HepG2 (cell line): ENCODE results near the gene ZNF544. TPM values are rescaled to one million over a fixed set of nuclear protein-coding genes. Genes with fewer than 3 reads are reported as not detected.

Experiments used
- BORCS8-MEF2B ChIP-seq: sonication (generic); formaldehyde crosslinking; IDR thresholded peaks from 2 replicates; pipeline ENCODE4 v1.8.0; 2022; ENCODE audit warnings: mild to moderate bottlenecking, missing genetic modification reagents
- FOXA1 ChIP-seq, 2 experiments: fragments of 450-650 bp in 1 of 2; sonication (generic) in 1 of 2; formaldehyde crosslinking in 1 of 2; IDR thresholded peaks; 2 replicates each; pipeline versions ENCODE4 v1.4.0 to v1.6.1; 2016 to 2020; ENCODE audit warnings: missing genetic modification reagents in 1 of 2
- GTF2F1 ChIP-seq: fragments of 150-350 bp; IDR thresholded peaks from 2 replicates; pipeline ENCODE4 v1.6.1; 2014; ENCODE audit warnings: low read length
- GTF3A ChIP-seq: sonication (generic); formaldehyde crosslinking; conservative IDR thresholded peaks from 2 replicates; pipeline ENCODE4 v1.4.0; 2020; ENCODE audit warnings: mild to moderate bottlenecking, missing genetic modification reagents
- MAFG ChIP-seq: sonication (generic); formaldehyde crosslinking; IDR thresholded peaks from 2 replicates; pipeline ENCODE4 v1.5.1; 2020; ENCODE audit warnings: mild to moderate bottlenecking, missing genetic modification reagents
- MTF2 ChIP-seq: sonication (generic); formaldehyde crosslinking; IDR thresholded peaks from 2 replicates; pipeline ENCODE4 v1.5.0; 2020; ENCODE audit warnings: missing genetic modification reagents, borderline replicate concordance
- RBAK ChIP-seq: sonication (generic); formaldehyde crosslinking; IDR thresholded peaks from 2 replicates; pipeline ENCODE4 v1.5.1; 2020; ENCODE audit warnings: mild to moderate bottlenecking, missing genetic modification reagents
- RFXANK ChIP-seq: IDR thresholded peaks from 2 replicates; pipeline ENCODE4 v1.6.1; 2016
- RNF2 ChIP-seq: fragments of 450-650 bp; conservative IDR thresholded peaks from 2 replicates; pipeline ENCODE4 v1.6.1; 2016; ENCODE audit warnings: low read depth
- SIN3B ChIP-seq: fragments of 150-350 bp; IDR thresholded peaks from 2 replicates; pipeline ENCODE4 v1.6.1; 2014; ENCODE audit warnings: low read length
- SMARCE1 ChIP-seq: fragments of 450-650 bp; IDR thresholded peaks from 2 replicates; pipeline ENCODE4 v1.6.1; 2017; ENCODE audit warnings: borderline replicate concordance
- YEATS4 ChIP-seq: sonication (generic); formaldehyde crosslinking; IDR thresholded peaks from 2 replicates; pipeline ENCODE4 v1.4.0; 2020; ENCODE audit warnings: missing genetic modification reagents, borderline replicate concordance
- ZFP82 ChIP-seq: sonication (generic); formaldehyde crosslinking; IDR thresholded peaks from 2 replicates; pipeline ENCODE4 v1.5.1; 2020; ENCODE audit warnings: mild to moderate bottlenecking, missing genetic modification reagents, borderline replicate concordance
- ZNF256 ChIP-seq: sonication (generic); formaldehyde crosslinking; conservative IDR thresholded peaks from 2 replicates; pipeline ENCODE4 v1.4.0; 2020; ENCODE audit warnings: missing genetic modification reagents
- ZNF317 ChIP-seq: sonication (generic); formaldehyde crosslinking; IDR thresholded peaks from 2 replicates; pipeline ENCODE4 v1.5.0; 2020; ENCODE audit warnings: mild to moderate bottlenecking, missing genetic modification reagents
- ZNF614 ChIP-seq: IDR thresholded peaks from 2 replicates; pipeline ENCODE4 v1.6.1; 2018; ENCODE audit warnings: missing biosample characterization, missing genetic modification reagents, inconsistent platforms, borderline replicate concordance
- ZNF670 ChIP-seq: sonication (generic); formaldehyde crosslinking; IDR thresholded peaks from 2 replicates; pipeline ENCODE4 v1.8.0; 2022; ENCODE audit warnings: mild to moderate bottlenecking, missing genetic modification reagents, borderline replicate concordance
- ZNF749 ChIP-seq: sonication (generic); formaldehyde crosslinking; IDR thresholded peaks from 2 replicates; pipeline ENCODE4 v1.8.0; 2022; ENCODE audit warnings: mild to moderate bottlenecking, missing genetic modification reagents, moderate library complexity, borderline replicate concordance
- ZNF816 ChIP-seq: sonication (generic); formaldehyde crosslinking; IDR thresholded peaks from 2 replicates; pipeline ENCODE4 v1.8.0; 2022; ENCODE audit warnings: missing genetic modification reagents, mild to moderate bottlenecking, borderline replicate concordance
- polyA plus RNA-seq, 8 experiments: library from polyadenylated mRNA; depleted of rRNA in 3 of 8; stranded (reverse) in 7 of 8; unstranded in 1 of 8; fragments of >200 nt; fragmentation: Illumina TruSeq in 4 of 8; extraction: Trizol in 4 of 8; gene quantifications; 2 replicates each; pipeline versions ENCODE4 v1.2.1 to v1.2.3, GENCODE V29; 2011 to 2016; ENCODE audit warnings: low read depth in 4 of 8, missing spikeins in 1 of 8, mixed read lengths in 1 of 8; ENCODE audit not compliant: insufficient read depth in 1 of 8
- total RNA-seq, 5 experiments: library from RNA; depleted of rRNA; stranded (reverse); fragments of >200 nt; fragmentation: Illumina TruSeq; extraction: Trizol; gene quantifications; 2 replicates each; pipeline ENCODE4 v1.2.3, GENCODE V29; 2016; ENCODE audit warnings: low read depth in 1 of 5
- TF ChIP-seq, protein P1 (sequence below): sonication (generic); formaldehyde crosslinking; IDR thresholded peaks from 2 replicates; pipeline ENCODE4 v1.5.1; 2020; ENCODE audit warnings: mild to moderate bottlenecking, missing genetic modification reagents, moderate library complexity
- TF ChIP-seq, protein P2 (sequence below): sonication (generic); formaldehyde crosslinking; IDR thresholded peaks from 2 replicates; pipeline ENCODE4 v1.4.0; 2020; ENCODE audit warnings: mild to moderate bottlenecking, missing genetic modification reagents, borderline replicate concordance
- TF ChIP-seq, protein P3 (sequence below): IDR thresholded peaks from 2 replicates; pipeline ENCODE4 v1.6.1; 2016; ENCODE audit warnings: mild to moderate bottlenecking, missing biosample characterization, missing genetic modification reagents
- TF ChIP-seq, protein P4 (sequence below), 2 experiments: fragments of 450-650 bp in 1 of 2; sonication (generic) in 1 of 2; formaldehyde crosslinking; IDR thresholded peaks; 2 replicates each; pipeline versions ENCODE4 v1.5.0 to v1.8.0; 2020 to 2022; ENCODE audit warnings: mild to moderate bottlenecking in 1 of 2, missing genetic modification reagents in 1 of 2

ZNF544 gene
- total and polyA plus RNA-seq, 2 of the 13 experiments (the other 11 are each of a cell fraction or from before 2014, with no cell fraction given): 13.1 to 17.0 TPM

DNA sequence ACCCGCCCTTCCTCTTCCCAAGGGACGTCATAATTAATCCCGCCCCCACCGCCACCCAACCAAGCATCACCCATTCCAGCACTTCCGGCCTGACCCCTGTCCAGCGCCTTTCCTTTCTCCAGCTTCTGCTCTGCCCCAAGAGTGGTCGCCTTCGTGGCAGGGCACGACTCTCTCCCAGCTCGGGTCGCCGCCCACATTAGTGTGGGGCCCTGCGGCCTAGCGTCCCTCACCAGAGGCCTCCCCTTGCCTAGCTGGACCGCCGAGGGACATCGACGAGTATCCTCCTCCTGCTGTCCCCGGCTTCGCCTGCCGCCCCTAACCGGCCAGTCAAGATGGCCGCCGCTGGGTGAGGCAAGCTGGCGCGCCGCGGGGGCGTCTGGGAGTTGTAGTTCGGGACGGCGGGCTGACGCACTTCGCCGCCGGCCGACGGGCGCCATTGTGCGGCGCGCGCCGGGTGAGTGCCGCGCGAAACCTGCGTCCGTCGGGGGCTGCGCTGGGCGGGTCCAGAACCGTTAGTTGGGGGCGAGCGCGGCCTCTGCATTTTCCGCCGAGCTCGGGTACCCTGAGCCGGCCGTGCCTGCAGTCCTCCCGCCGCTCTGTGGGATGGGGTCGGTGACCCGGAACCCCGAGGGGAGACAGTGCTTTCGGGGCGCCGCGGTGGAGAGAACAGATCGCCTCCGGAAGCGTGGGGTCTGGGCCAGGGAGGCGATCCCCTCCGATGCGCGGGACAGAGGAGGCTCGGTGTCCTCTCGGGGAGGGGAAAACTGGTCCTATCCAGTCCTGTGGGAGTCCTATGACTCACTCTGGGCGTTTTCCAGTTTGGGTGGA, 45.5 kb upstream of the ZNF544 start, which contains the start of gene ZNF274 (continued):
- peak; percentile 91 for TF ChIP-seq YEATS4
- no peak for TF ChIP-seq MAFG (CRISPR knock-in tag)
- no peak for TF ChIP-seq GTF2F1
- no peak for TF ChIP-seq SIN3B
- peak; percentile 80 for TF ChIP-seq RNF2
- TF ChIP-seq, protein P1, sequence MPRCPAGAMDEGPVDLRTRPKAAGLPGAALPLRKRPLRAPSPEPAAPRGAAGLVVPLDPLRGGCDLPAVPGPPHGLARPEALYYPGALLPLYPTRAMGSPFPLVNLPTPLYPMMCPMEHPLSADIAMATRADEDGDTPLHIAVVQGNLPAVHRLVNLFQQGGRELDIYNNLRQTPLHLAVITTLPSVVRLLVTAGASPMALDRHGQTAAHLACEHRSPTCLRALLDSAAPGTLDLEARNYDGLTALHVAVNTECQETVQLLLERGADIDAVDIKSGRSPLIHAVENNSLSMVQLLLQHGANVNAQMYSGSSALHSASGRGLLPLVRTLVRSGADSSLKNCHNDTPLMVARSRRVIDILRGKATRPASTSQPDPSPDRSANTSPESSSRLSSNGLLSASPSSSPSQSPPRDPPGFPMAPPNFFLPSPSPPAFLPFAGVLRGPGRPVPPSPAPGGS (CRISPR knock-in tag): peak; percentile 69
- peak; percentile 79; the same call in 1 of the 2 replicates for TF ChIP-seq BORCS8-MEF2B (CRISPR knock-in tag)
- TF ChIP-seq ZNF816 (CRISPR knock-in tag): 0 out of 2 replicates have a peak, but pooled peaks have one; percentile 82
- no peak for TF ChIP-seq GTF3A
- TF ChIP-seq ZNF614: no peak
- TF ChIP-seq FOXA1 (IDR thresholded peaks at IDR 0.05): no peak
- peak; percentile 9; the same call in 1 of the 2 replicates for TF ChIP-seq FOXA1 (CRISPR knock-in tag; IDR thresholded peaks at IDR 0.05)
- TF ChIP-seq ZFP82 (CRISPR knock-in tag): 0 out of 2 replicates have a peak, but pooled peaks have one; percentile 77
- no peak for TF ChIP-seq RFXANK (CRISPR knock-in tag)
- no peak for TF ChIP-seq ZNF256
- TF ChIP-seq MTF2: no peak
- TF ChIP-seq, protein P2, sequence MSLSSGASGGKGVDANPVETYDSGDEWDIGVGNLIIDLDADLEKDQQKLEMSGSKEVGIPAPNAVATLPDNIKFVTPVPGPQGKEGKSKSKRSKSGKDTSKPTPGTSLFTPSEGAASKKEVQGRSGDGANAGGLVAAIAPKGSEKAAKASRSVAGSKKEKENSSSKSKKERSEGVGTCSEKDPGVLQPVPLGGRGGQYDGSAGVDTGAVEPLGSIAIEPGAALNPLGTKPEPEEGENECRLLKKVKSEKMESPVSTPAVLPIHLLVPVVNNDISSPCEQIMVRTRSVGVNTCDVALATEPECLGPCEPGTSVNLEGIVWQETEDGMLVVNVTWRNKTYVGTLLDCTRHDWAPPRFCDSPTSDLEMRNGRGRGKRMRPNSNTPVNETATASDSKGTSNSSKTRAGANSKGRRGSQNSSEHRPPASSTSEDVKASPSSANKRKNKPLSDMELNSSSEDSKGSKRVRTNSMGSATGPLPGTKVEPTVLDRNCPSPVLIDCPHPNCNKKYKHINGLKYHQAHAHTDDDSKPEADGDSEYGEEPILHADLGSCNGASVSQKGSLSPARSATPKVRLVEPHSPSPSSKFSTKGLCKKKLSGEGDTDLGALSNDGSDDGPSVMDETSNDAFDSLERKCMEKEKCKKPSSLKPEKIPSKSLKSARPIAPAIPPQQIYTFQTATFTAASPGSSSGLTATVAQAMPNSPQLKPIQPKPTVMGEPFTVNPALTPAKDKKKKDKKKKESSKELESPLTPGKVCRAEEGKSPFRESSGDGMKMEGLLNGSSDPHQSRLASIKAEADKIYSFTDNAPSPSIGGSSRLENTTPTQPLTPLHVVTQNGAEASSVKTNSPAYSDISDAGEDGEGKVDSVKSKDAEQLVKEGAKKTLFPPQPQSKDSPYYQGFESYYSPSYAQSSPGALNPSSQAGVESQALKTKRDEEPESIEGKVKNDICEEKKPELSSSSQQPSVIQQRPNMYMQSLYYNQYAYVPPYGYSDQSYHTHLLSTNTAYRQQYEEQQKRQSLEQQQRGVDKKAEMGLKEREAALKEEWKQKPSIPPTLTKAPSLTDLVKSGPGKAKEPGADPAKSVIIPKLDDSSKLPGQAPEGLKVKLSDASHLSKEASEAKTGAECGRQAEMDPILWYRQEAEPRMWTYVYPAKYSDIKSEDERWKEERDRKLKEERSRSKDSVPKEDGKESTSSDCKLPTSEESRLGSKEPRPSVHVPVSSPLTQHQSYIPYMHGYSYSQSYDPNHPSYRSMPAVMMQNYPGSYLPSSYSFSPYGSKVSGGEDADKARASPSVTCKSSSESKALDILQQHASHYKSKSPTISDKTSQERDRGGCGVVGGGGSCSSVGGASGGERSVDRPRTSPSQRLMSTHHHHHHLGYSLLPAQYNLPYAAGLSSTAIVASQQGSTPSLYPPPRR (CRISPR knock-in tag): no peak; the same call in 1 of the 2 replicates
- TF ChIP-seq SMARCE1: no peak
- no peak for TF ChIP-seq RBAK
- peak; percentile 64; the same call in 1 of the 2 replicates for TF ChIP-seq ZNF670 (CRISPR knock-in tag)
- peak; percentile 16; the same call in 1 of the 2 replicates for TF ChIP-seq ZNF317 (CRISPR knock-in tag)
- TF ChIP-seq, protein P3, sequence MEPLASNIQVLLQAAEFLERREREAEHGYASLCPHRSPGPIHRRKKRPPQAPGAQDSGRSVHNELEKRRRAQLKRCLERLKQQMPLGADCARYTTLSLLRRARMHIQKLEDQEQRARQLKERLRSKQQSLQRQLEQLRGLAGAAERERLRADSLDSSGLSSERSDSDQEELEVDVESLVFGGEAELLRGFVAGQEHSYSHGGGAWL (CRISPR knock-in tag): 0 out of 2 replicates have a peak, but pooled peaks have one; percentile 13
- TF ChIP-seq ZNF749 (CRISPR knock-in tag): no peak
- TF ChIP-seq, protein P4, sequence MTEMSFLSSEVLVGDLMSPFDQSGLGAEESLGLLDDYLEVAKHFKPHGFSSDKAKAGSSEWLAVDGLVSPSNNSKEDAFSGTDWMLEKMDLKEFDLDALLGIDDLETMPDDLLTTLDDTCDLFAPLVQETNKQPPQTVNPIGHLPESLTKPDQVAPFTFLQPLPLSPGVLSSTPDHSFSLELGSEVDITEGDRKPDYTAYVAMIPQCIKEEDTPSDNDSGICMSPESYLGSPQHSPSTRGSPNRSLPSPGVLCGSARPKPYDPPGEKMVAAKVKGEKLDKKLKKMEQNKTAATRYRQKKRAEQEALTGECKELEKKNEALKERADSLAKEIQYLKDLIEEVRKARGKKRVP (CRISPR knock-in tag; IDR thresholded peaks at IDR 0.05): peak in 1 of 2 experiments; percentile 93; a peak in 2 of 4 replicates
